Esophagus squamous epithelium (tissue), 5 donors: ENCODE results near the gene UBE2S. TPM values are rescaled to one million over a fixed set of nuclear protein-coding genes. Genes with fewer than 3 reads are reported as not detected.
A peak's percentile ranks its signal among the peaks of the same experiment; 100 is the strongest.

ENCODE experiments used
- DNase-seq: peaks from one replicate; lab custom pipeline; 2025; lab: John Stamatoyannopoulos, UW
- H3K27ac ChIP-seq, 4 donors: fragments of 200-600 bp; sonication (generic); one replicate each; pipeline ENCODE4 v1.5.1; 2016 to 2019; ENCODE audit warnings: mild to moderate bottlenecking in 1 of 4
- H3K27me3 ChIP-seq, 4 donors: fragments of 200-600 bp; sonication (generic); 1 replicate in 3 of 4; 2 replicates in 1 of 4; pipeline versions ENCODE4 v1.5.1 to v1.6.0; 2017 to 2021; ENCODE audit warnings: antibody characterized with exemption in 1 of 4
- H3K36me3 ChIP-seq, 3 donors: fragments of 200-600 bp; sonication (generic); one replicate each; pipeline ENCODE4 v1.5.1; 2016 to 2019
- H3K4me1 ChIP-seq, 3 donors: fragments of 200-600 bp; sonication (generic); one replicate each; pipeline ENCODE4 v1.5.1; 2017 to 2019
- H3K4me3 ChIP-seq, 4 donors: fragments of 200-600 bp; sonication (generic); 1 replicate in 3 of 4; 2 replicates in 1 of 4; pipeline ENCODE4 v1.5.1; 2016 to 2019; ENCODE audit warnings: mild to moderate bottlenecking in 2 of 4, moderate library complexity in 1 of 4
- H3K9me3 ChIP-seq, 3 donors: fragments of 200-600 bp; sonication (generic); one replicate each; pipeline ENCODE4 v1.5.1; 2016 to 2019
- CTCF ChIP-seq, 6 experiments: fragments of 450-650 bp in 4 of 6; fragments of 200-600 bp in 2 of 6; sonication (generic) in 2 of 6; IDR thresholded peaks; one replicate each; pipeline ENCODE4 v1.5.1; 2016 to 2019; ENCODE audit warnings: antibody characterized with exemption in 6 of 6, mild to moderate bottlenecking in 4 of 6, moderate library complexity in 4 of 6
- POLR2A ChIP-seq, 4 donors: fragments of 450-650 bp; IDR thresholded peaks; one replicate each; pipeline ENCODE4 v1.6.1; 2017; ENCODE audit warnings: antibody characterized with exemption in 4 of 4, mild to moderate bottlenecking in 4 of 4, moderate library complexity in 3 of 4
- WGBS, 2 donors: methylation state at CpG; one replicate each; pipeline ENCODE4 v1.1.5; 2018; 5-methylcytosine and 5-hydroxymethylcytosine counted together
- intact Hi-C: fragments of 100-400 bp; cut with DNase I; formaldehyde crosslinking; loops from one replicate; pipeline ENCODE4 v1.15.0; 2022
- total RNA-seq, 4 donors: library from RNA; depleted of rRNA; stranded (reverse); fragments of >200 nt; gene quantifications; one replicate each; pipeline ENCODE4 v1.1.0, GENCODE V29; 2016
- donor health status: DM: yes; HTN: yes; CAD: no.

UBE2S gene
- total RNA-seq, 4 donors from 2014 or later = 15.6 to 41.4 (median 31.2) TPM

GRCh38 chr19:55443045-55443823 lies 35.6 kb upstream of the UBE2S start, which contains the start of gene SHISA7:
SHISA7 (minus strand) TSS chr19:55443300; CDS start chr19:55442863, 437 bp downstream.
- intact Hi-C loops = no loop called here
- TF ChIP-seq POLR2A (IDR thresholded peaks at IDR 0.05) (no peak), CTCF (IDR thresholded peaks at IDR 0.05) (no peak)
- H3K27me3 ChIP-seq = peaks cover 21 to 93% (median 35%) of the 10 kb centered on the region in 4 donors
- 1 to 3% methylated on average over 32 to 41 of the region's 43 CpGs for WGBS, 2 donors
- H3K4me3 ChIP-seq = peak within 1 kb of the TSS in 2 of 4 donors; percentile 15 to 35
- no peak for DNase-seq
- no peaks in the 10 kb centered on the region for H3K9me3 ChIP-seq
- H3K36me3 ChIP-seq = no peaks in the 10 kb centered on the region
- H3K4me1 ChIP-seq = peaks cover 11 to 65% (median 18%) of the 10 kb centered on the region in 3 donors
- H3K27ac ChIP-seq = no peak within 1 kb of the TSS

GRCh38 chr19:55442372-55442961 lies 34.9 kb upstream of the UBE2S start:
- TF ChIP-seq POLR2A (IDR thresholded peaks at IDR 0.05) (no peak), CTCF (IDR thresholded peaks at IDR 0.05) (no peak)
- 1% methylated on average over 21 of the region's 72 CpGs; no CpG with 5 or more reads in 1 of the 2 donors for WGBS, 2 donors
- Histone ChIP-seq H3K9me3 (no peaks in the 10 kb centered on the region), H3K36me3 (no peaks in the 10 kb centered on the region), H3K27ac (no peak overlapping the region), H3K4me1 (peaks cover 11 to 58% (median 17%) of the 10 kb centered on the region in 3 donors), H3K27me3 (peaks cover 21 to 98% (median 35%) of the 10 kb centered on the region in 4 donors), H3K4me3 (peak overlapping the region in 2 of 4 donors; percentile 15 to 35)
- no peak for DNase-seq
- intact Hi-C loops = no loop called here

GRCh38 chr19:55441692-55442321 lies 34.2 kb upstream of the UBE2S start:
- H3K4me3 ChIP-seq = peak overlapping the region in 2 of 4 donors; percentile 15 to 35
- H3K27me3 ChIP-seq = peaks cover 21 to 98% (median 35%) of the 10 kb centered on the region in 4 donors
- peaks cover 11 to 52% (median 14%) of the 10 kb centered on the region in 3 donors for H3K4me1 ChIP-seq
- H3K9me3 ChIP-seq = no peaks in the 10 kb centered on the region
- no peak overlapping the region for H3K27ac ChIP-seq
- no peak for DNase-seq
- TF ChIP-seq POLR2A (IDR thresholded peaks at IDR 0.05) = no peak
- no peak for TF ChIP-seq CTCF (IDR thresholded peaks at IDR 0.05)
- WGBS, 2 donors = 6% methylated on average over 6 to 18 of the region's 39 CpGs
- no peaks in the 10 kb centered on the region for H3K36me3 ChIP-seq
- intact Hi-C loops = no loop called here

- H3K4me1 ChIP-seq = peaks cover 11 to 47% (median 14%) of the 10 kb centered on the region in 3 donors
- DNase-seq = no peak
- no peak overlapping the region for H3K27ac ChIP-seq
- H3K4me3 ChIP-seq = no peak overlapping the region
- H3K9me3 ChIP-seq = no peaks in the 10 kb centered on the region
- H3K27me3 ChIP-seq = peaks cover 21 to 99% (median 35%) of the 10 kb centered on the region in 4 donors
- H3K36me3 ChIP-seq = no peaks in the 10 kb centered on the region
- TF ChIP-seq CTCF (IDR thresholded peaks at IDR 0.05) (no peak), POLR2A (IDR thresholded peaks at IDR 0.05) (no peak)
- 4 to 8% methylated on average over 21 of the region's 21 CpGs for WGBS, 2 donors
- intact Hi-C loops = no loop called here
These were observed 33.7 kb upstream of the UBE2S start for GRCh38 chr19:55441319-55441691.
